Tibial nerve (tissue), 4 donors: Measurements from ENCODE around the gene FBXO45. TPM values are rescaled to one million over a fixed set of nuclear protein-coding genes. Genes with fewer than 3 reads are reported as not detected.
A peak's percentile ranks its signal among the peaks of the same experiment; 100 is the strongest.
"Not testable (repeated sequence)": the region's sequence is repeated elsewhere in the genome, so short reads cannot be mapped to it uniquely, and the experiment has no call there.

Experiments
- DNase-seq, 2 donors: peaks; one replicate each; pipeline ENCODE4 v3.0.0-alpha.2; 2019; ENCODE audit warnings: low spot score in 2 of 2
- H3K27ac ChIP-seq, 4 donors: fragments of 200-600 bp; sonication (generic) in 3 of 4; one replicate each; pipeline ENCODE4 v1.5.1; 2017 to 2019; ENCODE audit warnings: mild to moderate bottlenecking in 1 of 4
- H3K27me3 ChIP-seq, 2 donors: fragments of 200-600 bp; sonication (generic) in 1 of 2; one replicate each; pipeline versions ENCODE4 v1.5.1 to v1.6.0; 2017 to 2019
- H3K36me3 ChIP-seq, 3 donors: fragments of 200-600 bp; sonication (generic); one replicate each; pipeline ENCODE4 v1.5.1; 2018 to 2019
- H3K4me1 ChIP-seq, 4 donors: fragments of 200-600 bp; sonication (generic) in 3 of 4; one replicate each; pipeline ENCODE4 v1.5.1; 2017 to 2019
- H3K4me3 ChIP-seq, 4 donors: fragments of 200-600 bp; sonication (generic) in 3 of 4; one replicate each; pipeline ENCODE4 v1.5.1; 2017 to 2019; ENCODE audit warnings: mild to moderate bottlenecking in 1 of 4, moderate library complexity in 1 of 4
- H3K9me3 ChIP-seq, 4 donors: fragments of 200-600 bp; sonication (generic) in 3 of 4; one replicate each; pipeline ENCODE4 v1.5.1; 2017 to 2019
- CTCF ChIP-seq, 5 experiments: fragments of 200-600 bp in 3 of 5; fragments of 450-650 bp in 2 of 5; sonication (generic) in 3 of 5; IDR thresholded peaks; one replicate each; pipeline ENCODE4 v1.5.1; 2016 to 2019; ENCODE audit warnings: antibody characterized with exemption in 5 of 5, mild to moderate bottlenecking in 3 of 5, moderate library complexity in 2 of 5
- EP300 ChIP-seq, 2 donors: sonication (generic); formaldehyde crosslinking; IDR thresholded peaks; one replicate each; pipeline ENCODE4 v1.6.1; 2017; ENCODE audit warnings: antibody characterized with exemption in 2 of 2, mild to moderate bottlenecking in 1 of 2
- POLR2A ChIP-seq, 2 donors: fragments of 450-650 bp; IDR thresholded peaks; one replicate each; pipeline ENCODE4 v1.6.1; 2017; ENCODE audit warnings: antibody characterized with exemption in 2 of 2, mild to moderate bottlenecking in 2 of 2, moderate library complexity in 2 of 2
- WGBS, 2 donors: methylation state at CpG; one replicate each; pipeline ENCODE4 v1.1.5; 2018; 5-methylcytosine and 5-hydroxymethylcytosine counted together
- total RNA-seq, 4 donors: library from RNA; depleted of rRNA; stranded (reverse); fragments of >200 nt; gene quantifications; one replicate each; pipeline ENCODE4 v1.1.0, GENCODE V29; 2016

The FBXO45 gene
- total RNA-seq, 4 donors from 2014 or later: 7.8 to 14.9 (median 8.7) TPM

- DNase-seq: no peak
- Histone ChIP-seq H3K27ac (no peak overlapping the region), H3K4me1 (no peaks in the 10 kb centered on the region), H3K4me3 (no peak overlapping the region), H3K36me3 (peaks cover 0 to 51% (median 12%) of the 10 kb centered on the region in 3 donors), H3K9me3 (no peaks in the 10 kb centered on the region), H3K27me3 (no peaks in the 10 kb centered on the region)
- TF ChIP-seq POLR2A (IDR thresholded peaks at IDR 0.05) (no peak), EP300 (IDR thresholded peaks at IDR 0.05) (no peak), CTCF (IDR thresholded peaks at IDR 0.05) (no peak)
These were observed 10.0 kb upstream of the FBXO45 start for GRCh38 chr3:196558476-196558875.

- WGBS, 2 donors: 44 to 53% methylated on average over 3 of the region's 3 CpGs
- Histone ChIP-seq H3K36me3 (peaks cover 0 to 52% (median 9%) of the 10 kb centered on the region in 3 donors), H3K27ac (no peak overlapping the region), H3K4me1 (no peaks in the 10 kb centered on the region), H3K4me3 (no peak overlapping the region), H3K9me3 (no peaks in the 10 kb centered on the region), H3K27me3 (no peaks in the 10 kb centered on the region)
- DNase-seq: no peak
- TF ChIP-seq CTCF (IDR thresholded peaks at IDR 0.05): no peak
- TF ChIP-seq POLR2A (IDR thresholded peaks at IDR 0.05): no peak
- no peak for TF ChIP-seq EP300 (IDR thresholded peaks at IDR 0.05)
These were observed 8.6 kb upstream of the FBXO45 start for GRCh38 chr3:196559826-196560225.

- no peaks in the 10 kb centered on the region for H3K9me3 ChIP-seq
- no peak overlapping the region for H3K27ac ChIP-seq
- no peak overlapping the region for H3K4me3 ChIP-seq
- no peak for DNase-seq
- H3K4me1 ChIP-seq: peaks cover 0 to 15% (median 6%) of the 10 kb centered on the region in 4 donors
- no peak for TF ChIP-seq CTCF (IDR thresholded peaks at IDR 0.05)
- TF ChIP-seq POLR2A (IDR thresholded peaks at IDR 0.05): no peak
- no peak for TF ChIP-seq EP300 (IDR thresholded peaks at IDR 0.05)
- H3K36me3 ChIP-seq: peaks cover 0 to 50% (median 9%) of the 10 kb centered on the region in 3 donors
- WGBS, 2 donors: 87 to 89% methylated on average over 9 of the region's 9 CpGs
- H3K27me3 ChIP-seq: no peaks in the 10 kb centered on the region
These were observed 4.7 kb upstream of the FBXO45 start for GRCh38 chr3:196563721-196564225.

- WGBS, 2 donors: 0 to 1% methylated on average over 20 of the region's 44 CpGs
- Histone ChIP-seq H3K27me3 (no peaks in the 10 kb centered on the region), H3K9me3 (no peaks in the 10 kb centered on the region), H3K36me3 (peaks cover 0 to 14% (median 0%) of the 10 kb centered on the region in 3 donors), H3K4me3 (peak overlapping the region; percentile 65 to 98 (median 87)), H3K27ac (peak overlapping the region in 3 of 4 donors; percentile 81 to 92 (median 84)), H3K4me1 (peaks cover 0 to 47% (median 15%) of the 10 kb centered on the region in 4 donors)
- no peak for DNase-seq
- no peak for TF ChIP-seq POLR2A (IDR thresholded peaks at IDR 0.05)
- no peak for TF ChIP-seq EP300 (IDR thresholded peaks at IDR 0.05)
- no peak for TF ChIP-seq CTCF (IDR thresholded peaks at IDR 0.05)
These were observed 600 bp downstream of the FBXO45 start for GRCh38 chr3:196569003-196569516.

- WGBS, 2 donors: 95 to 98% methylated on average over 13 of the region's 13 CpGs
- not testable (repeated sequence) for DNase-seq, H3K4me3 ChIP-seq, H3K9me3 ChIP-seq, H3K27ac ChIP-seq, H3K36me3 ChIP-seq, H3K27me3 ChIP-seq
- H3K4me1 ChIP-seq: peaks cover 0 to 47% (median 15%) of the 10 kb centered on the region in 4 donors
These were observed 1.9 kb downstream of the FBXO45 start for GRCh38 chr3:196570332-196570731.
